K562 (cell line): ENCODE measurements around the gene ZP3. TPM values are rescaled to one million over a fixed set of nuclear protein-coding genes. Genes with fewer than 3 reads are reported as not detected.
A peak's percentile ranks its signal among the peaks of the same experiment; 100 is the strongest.

Experiments used
- BRF2 ChIP-seq: IDR thresholded peaks from 3 replicates; pipeline ENCODE4 v1.6.1; 2011; ENCODE audit warnings: borderline replicate concordance, mild to moderate bottlenecking; ENCODE audit not compliant: insufficient read length, insufficient read depth
- FOXA1 ChIP-seq: fragments of 450-650 bp; IDR thresholded peaks from 2 replicates; pipeline ENCODE4 v1.6.1; 2016; ENCODE audit warnings: mild to moderate bottlenecking, borderline replicate concordance
- FOXK1 ChIP-seq: sonication (generic); formaldehyde crosslinking; IDR thresholded peaks from 2 replicates; pipeline ENCODE4 v1.8.0; 2022; ENCODE audit warnings: missing genetic modification reagents, mild to moderate bottlenecking, borderline replicate concordance
- HNRNPLL ChIP-seq: fragments of 200-400 bp; formaldehyde crosslinking; IDR thresholded peaks from 2 replicates; pipeline ENCODE4 v1.6.1; 2017; ENCODE audit warnings: low read length, low read depth, mild to moderate bottlenecking; ENCODE audit not compliant: poor library complexity, severe bottlenecking
- HOMEZ ChIP-seq: fragments of 250-450 bp; sonication (Bioruptor Pico); IDR thresholded peaks from 2 replicates; pipeline ENCODE4 v1.4.0; 2020; ENCODE audit warnings: mild to moderate bottlenecking, moderate library complexity
- HSF4 ChIP-seq: fragments of 250-450 bp; sonication (Bioruptor Pico); IDR thresholded peaks from 2 replicates; pipeline ENCODE4 v2.1.2; 2022; ENCODE audit warnings: mild to moderate bottlenecking, moderate library complexity, borderline replicate concordance
- MAX ChIP-seq: sonication (generic); formaldehyde crosslinking; IDR thresholded peaks from 2 replicates; pipeline ENCODE4 v1.9.0; 2022; ENCODE audit warnings: mild to moderate bottlenecking, missing genetic modification reagents
- NFRKB ChIP-seq: fragments of 450-650 bp; IDR thresholded peaks from 2 replicates; pipeline ENCODE4 v1.6.1; 2016; ENCODE audit warnings: low read depth
- OTX1 ChIP-seq: fragments of 450-650 bp; formaldehyde crosslinking; IDR thresholded peaks from 2 replicates; pipeline ENCODE4 v1.4.0; 2022; ENCODE audit warnings: mild to moderate bottlenecking
- RREB1 ChIP-seq: fragments of 250-450 bp; sonication (Bioruptor Pico); IDR thresholded peaks from 2 replicates; pipeline ENCODE4 v1.4.0; 2020
- SIN3B ChIP-seq: fragments of 450-650 bp; IDR thresholded peaks from 2 replicates; pipeline ENCODE4 v1.6.1; 2017; ENCODE audit warnings: low read depth, mild to moderate bottlenecking, moderate library complexity
- SRSF7 ChIP-seq: fragments of 200-400 bp; formaldehyde crosslinking; optimal IDR thresholded peaks from 2 replicates; pipeline ENCODE3; 2017; ENCODE audit warnings: mild to moderate bottlenecking, low read depth, low read length
- U2AF1 ChIP-seq: fragments of 200-400 bp; formaldehyde crosslinking; optimal IDR thresholded peaks from 2 replicates; pipeline ENCODE3; 2017; ENCODE audit warnings: mild to moderate bottlenecking, low read depth, low read length, moderate library complexity
- ZKSCAN8 ChIP-seq: fragments of 200-800 bp; sonication (Bioruptor generic); IDR thresholded peaks from 2 replicates; pipeline ENCODE4 v1.6.1; 2016; ENCODE audit warnings: missing genetic modification characterization, missing compliant biosample characterization
- ZNF395 ChIP-seq: fragments of 200-800 bp; sonication (Bioruptor generic); IDR thresholded peaks from 2 replicates; pipeline ENCODE4 v1.6.1; 2017; ENCODE audit warnings: missing genetic modification characterization, missing compliant biosample characterization
- ZNF76 ChIP-seq: fragments of 250-450 bp; sonication (Bioruptor Pico); IDR thresholded peaks from 2 replicates; pipeline ENCODE4 v1.4.0; 2020; ENCODE audit warnings: mild to moderate bottlenecking, moderate library complexity, borderline replicate concordance
- polyA plus RNA-seq, 8 experiments: library from polyadenylated mRNA; depleted of rRNA in 4 of 8; stranded (reverse) in 5 of 8; unstranded in 3 of 8; fragments of >200 nt; fragmentation: Nextera tagmentation in 2 of 8; fragmentation: Illumina TruSeq in 1 of 8; extraction: Ambion mirVana in 2 of 8; extraction: Trizol in 1 of 8; gene quantifications; 2 replicates each; pipeline versions ENCODE4 v1.2.1 to v1.2.3, GENCODE V29; 2011 to 2014; ENCODE audit warnings: inconsistent platforms in 1 of 8, missing spikeins in 1 of 8
- total RNA-seq, 7 experiments: library from RNA; depleted of rRNA in 6 of 7; stranded (reverse); fragments of >200 nt in 6 of 7; fragmentation: Illumina TruSeq in 2 of 7; extraction: Trizol in 2 of 7; gene quantifications; 2 replicates each; pipeline versions ENCODE4 v1.2.1 to v1.2.3, GENCODE V29; 2011 to 2021; ENCODE audit warnings: low replicate concordance in 1 of 7

Gene ZP3
- total and polyA plus RNA-seq, 9 of the 15 experiments (the other 6 are each of a cell fraction or from before 2014, with no cell fraction given) = 1.4 to 3.8 (median 2.4) TPM

- TF ChIP-seq MAX (CRISPR knock-in tag) (no peak), ZNF395 (CRISPR knock-in tag) (no peak; the same call in 1 of the 2 replicates), ZKSCAN8 (CRISPR knock-in tag) (no peak), OTX1 (CRISPR knock-in tag) (no peak), NFRKB (0 out of 2 replicates have a peak, but pooled peaks have one; percentile 69), HOMEZ (CRISPR knock-in tag) (no peak), HSF4 (CRISPR knock-in tag) (no peak), RREB1 (CRISPR knock-in tag) (no peak), SRSF7 (no peak), FOXK1 (CRISPR knock-in tag) (no peak), SIN3B (no peak), ZNF76 (CRISPR knock-in tag) (peak; percentile 57; the same call in 1 of the 2 replicates), HNRNPLL (no peak), FOXA1 (no peak), U2AF1 (no peak), BRF2 (no peak)
Observed at GRCh38 chr7:76380623-76380966, 44.2 kb upstream of the ZP3 start (continued).
